Bronchial smooth muscle cell (primary cell): ENCODE results near the gene CXXC5. TPM values are rescaled to one million over a fixed set of nuclear protein-coding genes. Genes with fewer than 3 reads are reported as not detected.

Experiments
- total RNA-seq: library from RNA; depleted of rRNA; stranded (reverse); fragments of >200 nt; gene quantifications from 2 replicates; pipeline ENCODE4 v1.2.1, GENCODE V29; 2014

The CXXC5 gene
- 63.5 and 75.4 TPM in 2 replicates for total RNA-seq

GRCh38 chr5:139648205-139649081, at the start of gene CXXC5:
TSS of gene CXXC5 (plus strand) at chr5:139648349. CDS start at chr5:139680524, 32,175 bp downstream.

Other genes starting within 250 kb of the CXXC5 start
- 3.5 and 7.7 TPM in 2 replicates for gene SPATA24, start 244.3 kb upstream of the CXXC5 start, total RNA-seq
- 9.8 and 10.6 TPM in 2 replicates for gene DNAJC18, start 208.8 kb upstream of the CXXC5 start, total RNA-seq
- not detected in 2 replicates for gene ECSCR, start 185.6 kb upstream of the CXXC5 start, total RNA-seq
- gene SMIM33, start 177.3 kb upstream of the CXXC5 start, total RNA-seq = not detected in 2 replicates
- gene STING1, start 165.6 kb upstream of the CXXC5 start, total RNA-seq = 30.9 and 42.2 TPM in 2 replicates
- gene UBE2D2, start 87.0 kb upstream of the CXXC5 start, total RNA-seq = 26.6 and 37.2 TPM in 2 replicates
- gene PSD2, start 147.5 kb downstream of the CXXC5 start, total RNA-seq = under 0.01 and 0.17 TPM in 2 replicates